ENCODE data around the gene ERMN.
"Not testable (repeated sequence)": the region's sequence is repeated elsewhere in the genome, so short reads cannot be mapped to it uniquely, and the experiment has no call there.

The ERMN gene, protein sequence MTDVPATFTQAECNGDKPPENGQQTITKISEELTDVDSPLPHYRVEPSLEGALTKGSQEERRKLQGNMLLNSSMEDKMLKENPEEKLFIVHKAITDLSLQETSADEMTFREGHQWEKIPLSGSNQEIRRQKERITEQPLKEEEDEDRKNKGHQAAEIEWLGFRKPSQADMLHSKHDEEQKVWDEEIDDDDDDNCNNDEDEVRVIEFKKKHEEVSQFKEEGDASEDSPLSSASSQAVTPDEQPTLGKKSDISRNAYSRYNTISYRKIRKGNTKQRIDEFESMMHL

DNA sequence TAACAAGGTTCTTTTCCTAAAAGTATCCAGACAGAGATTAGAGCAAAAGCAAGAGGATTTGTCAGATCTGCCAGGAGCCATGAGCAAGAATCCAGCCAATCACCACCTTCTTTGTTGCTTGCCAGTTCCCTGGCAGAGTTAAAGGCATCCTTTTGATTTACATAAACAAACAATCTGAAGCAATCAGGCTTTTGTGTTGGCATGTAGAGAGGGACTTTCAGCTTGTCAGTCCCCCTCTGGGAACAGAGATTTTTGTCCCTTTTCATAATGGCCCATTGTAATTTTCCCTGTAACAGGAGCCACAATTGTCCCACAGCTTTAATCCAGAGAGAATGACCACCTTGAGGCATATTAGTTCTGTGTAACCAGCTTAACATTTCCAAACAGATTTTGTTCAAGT, at the start of gene ERMN:
TSS of gene ERMN (minus strand) at position 39 of the 400 bp plus-strand sequence. CDS start 182 bp downstream, outside the sequence.
- TF ChIP-seq OSR1 (CRISPR knock-in tag; IDR thresholded peaks at IDR 0.05) (no peak), ZC3H10 (CRISPR knock-in tag; IDR thresholded peaks at IDR 0.05) (no peak), PPARA (CRISPR knock-in tag; IDR thresholded peaks at IDR 0.05; ENCODE audit: borderline replicate concordance) (no peak), ESRRG (CRISPR knock-in tag; IDR thresholded peaks at IDR 0.05) (no peak), ZNF70 (CRISPR knock-in tag; IDR thresholded peaks at IDR 0.05) (no peak)
- TF ChIP-seq, protein P1, sequence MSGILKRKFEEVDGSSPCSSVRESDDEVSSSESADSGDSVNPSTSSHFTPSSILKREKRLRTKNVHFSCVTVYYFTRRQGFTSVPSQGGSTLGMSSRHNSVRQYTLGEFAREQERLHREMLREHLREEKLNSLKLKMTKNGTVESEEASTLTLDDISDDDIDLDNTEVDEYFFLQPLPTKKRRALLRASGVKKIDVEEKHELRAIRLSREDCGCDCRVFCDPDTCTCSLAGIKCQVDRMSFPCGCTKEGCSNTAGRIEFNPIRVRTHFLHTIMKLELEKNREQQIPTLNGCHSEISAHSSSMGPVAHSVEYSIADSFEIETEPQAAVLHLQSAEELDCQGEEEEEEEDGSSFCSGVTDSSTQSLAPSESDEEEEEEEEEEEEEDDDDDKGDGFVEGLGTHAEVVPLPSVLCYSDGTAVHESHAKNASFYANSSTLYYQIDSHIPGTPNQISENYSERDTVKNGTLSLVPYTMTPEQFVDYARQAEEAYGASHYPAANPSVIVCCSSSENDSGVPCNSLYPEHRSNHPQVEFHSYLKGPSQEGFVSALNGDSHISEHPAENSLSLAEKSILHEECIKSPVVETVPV (CRISPR knock-in tag; IDR thresholded peaks at IDR 0.05): no peak
- no peak for ATAC-seq

DNA sequence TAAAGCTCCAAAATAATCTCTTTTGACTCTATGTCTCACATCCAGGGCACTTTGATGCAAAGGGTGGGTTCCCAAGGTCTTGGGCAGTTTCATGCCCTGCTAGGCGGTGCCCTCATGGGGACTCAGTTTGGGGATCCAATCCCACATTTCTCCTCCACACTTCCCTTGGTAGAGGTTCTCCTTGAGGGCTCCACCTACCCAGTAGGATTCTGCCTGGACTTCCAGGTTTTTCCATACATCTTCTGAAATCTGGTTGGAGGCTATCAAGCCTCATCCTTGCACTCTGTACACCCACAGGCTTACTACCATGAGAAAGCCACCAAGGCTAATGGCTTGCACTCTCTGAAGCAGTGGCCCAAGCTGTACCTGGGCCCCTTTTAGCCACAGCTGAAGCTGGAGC, 49.8 kb upstream of the ERMN start:
- TF ChIP-seq ZFP30 (CRISPR knock-in tag; IDR thresholded peaks at IDR 0.05) (no peak), ZC3H10 (CRISPR knock-in tag; IDR thresholded peaks at IDR 0.05) (no peak), PPARA (CRISPR knock-in tag; IDR thresholded peaks at IDR 0.05; ENCODE audit: borderline replicate concordance) (no peak)
- ATAC-seq: no peak

DNA sequence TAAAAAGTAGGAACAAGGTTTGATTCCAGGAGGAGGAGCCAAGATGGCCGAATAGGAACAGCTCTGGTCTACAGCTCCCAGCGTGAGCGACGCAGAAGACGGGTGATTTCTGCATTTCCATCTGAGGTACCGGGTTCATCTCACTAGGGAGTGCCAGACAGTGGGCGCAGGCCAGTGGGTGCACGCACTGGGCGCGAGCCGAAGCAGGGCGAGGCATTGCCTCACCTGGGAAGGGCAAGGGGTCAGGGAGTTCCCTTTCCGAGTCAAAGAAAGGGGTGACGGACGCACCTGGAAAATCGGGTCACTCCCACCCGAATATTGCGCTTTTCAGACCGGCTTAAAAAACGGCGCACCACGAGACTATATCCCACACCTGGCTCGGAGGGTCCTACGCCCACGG, 42.9 kb upstream of the ERMN start:
- not testable (repeated sequence) for ATAC-seq

DNA sequence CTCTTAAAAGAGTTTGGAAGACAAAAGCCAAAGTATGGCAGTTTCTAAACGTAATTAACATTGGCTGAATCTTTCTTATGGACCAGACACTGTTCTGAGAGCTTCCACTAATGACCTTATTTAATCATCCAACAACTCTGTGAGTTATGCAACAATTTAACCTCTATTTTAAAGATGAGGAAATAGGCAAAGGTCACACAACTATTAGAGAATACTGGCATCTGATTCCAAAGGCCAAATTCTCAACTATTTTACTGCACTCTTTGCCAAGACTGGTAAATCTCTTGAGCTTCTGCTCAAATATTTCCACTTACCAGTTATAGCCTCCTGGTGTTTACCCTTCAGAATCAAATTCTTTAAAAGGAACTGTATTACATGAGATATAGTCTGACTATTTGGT, 42.1 kb upstream of the ERMN start:
- no peak for ATAC-seq
- TF ChIP-seq TOX (CRISPR knock-in tag; IDR thresholded peaks at IDR 0.05; ENCODE audit: borderline replicate concordance): no peak
- TF ChIP-seq ZNF565 (CRISPR knock-in tag; conservative IDR thresholded peaks at IDR 0.05; ENCODE audit: low read depth): no peak
- no peak for TF ChIP-seq SNAI2 (CRISPR knock-in tag; IDR thresholded peaks at IDR 0.05)
- no peak for TF ChIP-seq TCF4 (CRISPR knock-in tag; IDR thresholded peaks at IDR 0.05; ENCODE audit: borderline replicate concordance)
- no peak for TF ChIP-seq ZFP3 (CRISPR knock-in tag; IDR thresholded peaks at IDR 0.05)
- TF ChIP-seq ZC3H10 (CRISPR knock-in tag; IDR thresholded peaks at IDR 0.05): no peak
- TF ChIP-seq, protein P2, sequence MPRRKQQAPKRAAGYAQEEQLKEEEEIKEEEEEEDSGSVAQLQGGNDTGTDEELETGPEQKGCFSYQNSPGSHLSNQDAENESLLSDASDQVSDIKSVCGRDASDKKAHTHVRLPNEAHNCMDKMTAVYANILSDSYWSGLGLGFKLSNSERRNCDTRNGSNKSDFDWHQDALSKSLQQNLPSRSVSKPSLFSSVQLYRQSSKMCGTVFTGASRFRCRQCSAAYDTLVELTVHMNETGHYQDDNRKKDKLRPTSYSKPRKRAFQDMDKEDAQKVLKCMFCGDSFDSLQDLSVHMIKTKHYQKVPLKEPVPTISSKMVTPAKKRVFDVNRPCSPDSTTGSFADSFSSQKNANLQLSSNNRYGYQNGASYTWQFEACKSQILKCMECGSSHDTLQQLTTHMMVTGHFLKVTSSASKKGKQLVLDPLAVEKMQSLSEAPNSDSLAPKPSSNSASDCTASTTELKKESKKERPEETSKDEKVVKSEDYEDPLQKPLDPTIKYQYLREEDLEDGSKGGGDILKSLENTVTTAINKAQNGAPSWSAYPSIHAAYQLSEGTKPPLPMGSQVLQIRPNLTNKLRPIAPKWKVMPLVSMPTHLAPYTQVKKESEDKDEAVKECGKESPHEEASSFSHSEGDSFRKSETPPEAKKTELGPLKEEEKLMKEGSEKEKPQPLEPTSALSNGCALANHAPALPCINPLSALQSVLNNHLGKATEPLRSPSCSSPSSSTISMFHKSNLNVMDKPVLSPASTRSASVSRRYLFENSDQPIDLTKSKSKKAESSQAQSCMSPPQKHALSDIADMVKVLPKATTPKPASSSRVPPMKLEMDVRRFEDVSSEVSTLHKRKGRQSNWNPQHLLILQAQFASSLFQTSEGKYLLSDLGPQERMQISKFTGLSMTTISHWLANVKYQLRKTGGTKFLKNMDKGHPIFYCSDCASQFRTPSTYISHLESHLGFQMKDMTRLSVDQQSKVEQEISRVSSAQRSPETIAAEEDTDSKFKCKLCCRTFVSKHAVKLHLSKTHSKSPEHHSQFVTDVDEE (CRISPR knock-in tag; IDR thresholded peaks at IDR 0.05): no peak
- no peak for TF ChIP-seq CSDC2 (CRISPR knock-in tag; IDR thresholded peaks at IDR 0.05)
- TF ChIP-seq, protein P1 (CRISPR knock-in tag; IDR thresholded peaks at IDR 0.05): no peak
- TF ChIP-seq OSR1 (CRISPR knock-in tag; IDR thresholded peaks at IDR 0.05): no peak
- no peak for TF ChIP-seq ISL1 (CRISPR knock-in tag; IDR thresholded peaks at IDR 0.05)
- TF ChIP-seq, protein P3, sequence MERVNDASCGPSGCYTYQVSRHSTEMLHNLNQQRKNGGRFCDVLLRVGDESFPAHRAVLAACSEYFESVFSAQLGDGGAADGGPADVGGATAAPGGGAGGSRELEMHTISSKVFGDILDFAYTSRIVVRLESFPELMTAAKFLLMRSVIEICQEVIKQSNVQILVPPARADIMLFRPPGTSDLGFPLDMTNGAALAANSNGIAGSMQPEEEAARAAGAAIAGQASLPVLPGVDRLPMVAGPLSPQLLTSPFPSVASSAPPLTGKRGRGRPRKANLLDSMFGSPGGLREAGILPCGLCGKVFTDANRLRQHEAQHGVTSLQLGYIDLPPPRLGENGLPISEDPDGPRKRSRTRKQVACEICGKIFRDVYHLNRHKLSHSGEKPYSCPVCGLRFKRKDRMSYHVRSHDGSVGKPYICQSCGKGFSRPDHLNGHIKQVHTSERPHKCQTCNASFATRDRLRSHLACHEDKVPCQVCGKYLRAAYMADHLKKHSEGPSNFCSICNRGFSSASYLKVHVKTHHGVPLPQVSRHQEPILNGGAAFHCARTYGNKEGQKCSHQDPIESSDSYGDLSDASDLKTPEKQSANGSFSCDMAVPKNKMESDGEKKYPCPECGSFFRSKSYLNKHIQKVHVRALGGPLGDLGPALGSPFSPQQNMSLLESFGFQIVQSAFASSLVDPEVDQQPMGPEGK (CRISPR knock-in tag; IDR thresholded peaks at IDR 0.05; ENCODE audit: borderline replicate concordance): no peak
- TF ChIP-seq PPARA (CRISPR knock-in tag; IDR thresholded peaks at IDR 0.05; ENCODE audit: borderline replicate concordance): no peak
- no peak for TF ChIP-seq BACH2 (CRISPR knock-in tag; IDR thresholded peaks at IDR 0.05; ENCODE audit: borderline replicate concordance)

DNA sequence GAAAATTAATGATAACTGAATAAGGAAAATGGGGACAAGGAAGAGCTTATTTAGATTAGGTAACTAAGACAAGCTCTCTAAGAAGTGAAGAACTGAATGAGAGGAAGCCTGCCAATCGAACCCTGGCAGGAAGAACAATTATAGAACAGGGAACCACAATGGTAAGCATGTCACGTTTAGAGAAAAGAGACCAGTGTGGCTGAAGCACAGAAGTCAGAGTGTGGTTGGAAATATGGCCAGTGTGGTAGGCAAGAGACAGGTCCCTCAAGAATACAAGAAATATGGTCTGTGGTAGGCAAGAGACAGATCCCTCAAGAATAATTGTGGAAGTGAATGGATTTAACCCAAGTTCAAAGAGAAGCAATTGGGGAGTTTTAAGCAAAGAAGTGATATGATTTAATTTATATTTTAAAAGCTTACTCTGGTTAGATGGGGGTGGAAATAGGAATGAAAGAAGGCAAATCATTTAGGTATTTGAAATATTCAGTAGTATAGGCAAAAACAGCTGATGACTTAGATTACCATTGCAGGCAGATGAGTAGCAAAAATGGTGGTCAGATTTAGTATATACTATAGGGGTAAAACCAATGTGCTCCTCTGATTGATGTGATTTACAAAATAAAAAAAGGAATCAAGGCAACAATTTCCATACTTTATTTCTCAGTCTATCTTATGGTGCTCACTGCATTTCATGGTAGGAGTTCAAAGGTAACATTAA, 38.8 kb upstream of the ERMN start:
- no peak for ATAC-seq
- TF ChIP-seq TOX (CRISPR knock-in tag; IDR thresholded peaks at IDR 0.05; ENCODE audit: borderline replicate concordance) (no peak), GLIS3 (CRISPR knock-in tag; IDR thresholded peaks at IDR 0.05) (no peak), ZFP3 (CRISPR knock-in tag; IDR thresholded peaks at IDR 0.05) (no peak), BACH2 (CRISPR knock-in tag; IDR thresholded peaks at IDR 0.05; ENCODE audit: borderline replicate concordance) (no peak), ZFP30 (CRISPR knock-in tag; IDR thresholded peaks at IDR 0.05) (no peak), SNAI2 (CRISPR knock-in tag; IDR thresholded peaks at IDR 0.05) (no peak), RARB (CRISPR knock-in tag; IDR thresholded peaks at IDR 0.05) (no peak), PPARA (CRISPR knock-in tag; IDR thresholded peaks at IDR 0.05; ENCODE audit: borderline replicate concordance) (no peak), ISL1 (CRISPR knock-in tag; IDR thresholded peaks at IDR 0.05) (no peak), ZNF565 (CRISPR knock-in tag; conservative IDR thresholded peaks at IDR 0.05; ENCODE audit: low read depth) (no peak), ZC3H10 (CRISPR knock-in tag; IDR thresholded peaks at IDR 0.05) (no peak)
- TF ChIP-seq, protein P2 (CRISPR knock-in tag; IDR thresholded peaks at IDR 0.05): no peak
